HG03175 (cell line): ENCODE data around the gene TMOD2.

Experiments used
- ATAC-seq: cut with Tn5 transposase; IDR thresholded peaks from one replicate; pipeline ENCODE4 v1.9.1; 2021; ENCODE audit warnings: mild to moderate bottlenecking, moderate library complexity; ENCODE audit not compliant: unreplicated experiment

Gene TMOD2

DNA sequence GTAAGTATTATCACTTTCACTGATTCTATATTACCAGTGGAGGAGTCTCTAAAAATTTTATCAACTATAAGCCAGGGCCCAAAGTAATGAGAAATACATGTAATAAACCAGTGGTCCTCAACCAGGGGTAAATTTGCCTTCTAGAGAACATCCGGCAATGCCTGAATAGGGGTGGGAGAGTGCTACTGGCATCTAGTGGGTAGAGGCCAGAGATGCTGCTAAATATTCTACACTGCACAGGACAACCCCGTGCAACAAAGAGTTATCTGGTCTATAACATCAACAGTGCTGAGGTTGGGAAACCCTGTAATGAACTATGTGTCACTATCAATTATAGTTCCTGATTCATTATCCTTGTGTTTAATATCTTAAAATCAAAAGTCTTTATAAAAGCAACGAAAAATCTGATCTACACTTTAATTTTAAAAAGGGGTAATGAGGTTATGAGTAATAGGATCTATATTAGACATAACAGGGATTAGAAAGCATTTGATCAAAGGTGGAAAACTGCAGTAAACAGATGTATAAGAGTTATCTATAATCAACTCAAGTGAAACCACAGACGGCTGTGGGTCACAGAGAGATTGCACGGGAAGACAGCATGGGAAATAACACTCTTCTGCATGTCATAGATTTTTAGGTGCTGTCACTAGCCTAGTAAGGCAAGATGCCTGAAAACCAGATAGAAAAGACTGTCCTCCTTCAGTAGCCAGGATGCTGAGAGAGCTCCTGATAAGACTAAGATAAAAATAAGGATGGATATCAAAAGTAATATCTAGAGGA lies 16.0 kb upstream of the TMOD2 start:
- ATAC-seq, result no peak

DNA sequence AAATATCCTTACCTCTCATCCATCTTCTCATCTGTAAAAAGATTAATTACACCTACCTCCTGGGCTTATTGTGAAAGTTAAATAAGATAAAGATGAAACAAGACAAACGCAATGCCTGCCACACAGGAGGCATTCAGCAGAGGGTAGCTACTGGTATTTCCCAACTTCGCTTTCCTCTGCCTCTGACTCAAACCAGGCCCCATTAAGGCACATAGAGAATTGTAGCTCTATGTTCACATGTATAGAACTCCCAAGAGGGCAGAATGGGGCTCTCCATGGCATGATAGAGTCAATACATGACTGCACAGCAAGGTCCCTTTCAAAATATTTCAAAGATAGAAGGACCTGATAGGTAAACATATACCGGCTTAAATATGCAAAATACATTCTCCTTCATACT lies 15.3 kb upstream of the TMOD2 start:
- ATAC-seq, result no peak

DNA sequence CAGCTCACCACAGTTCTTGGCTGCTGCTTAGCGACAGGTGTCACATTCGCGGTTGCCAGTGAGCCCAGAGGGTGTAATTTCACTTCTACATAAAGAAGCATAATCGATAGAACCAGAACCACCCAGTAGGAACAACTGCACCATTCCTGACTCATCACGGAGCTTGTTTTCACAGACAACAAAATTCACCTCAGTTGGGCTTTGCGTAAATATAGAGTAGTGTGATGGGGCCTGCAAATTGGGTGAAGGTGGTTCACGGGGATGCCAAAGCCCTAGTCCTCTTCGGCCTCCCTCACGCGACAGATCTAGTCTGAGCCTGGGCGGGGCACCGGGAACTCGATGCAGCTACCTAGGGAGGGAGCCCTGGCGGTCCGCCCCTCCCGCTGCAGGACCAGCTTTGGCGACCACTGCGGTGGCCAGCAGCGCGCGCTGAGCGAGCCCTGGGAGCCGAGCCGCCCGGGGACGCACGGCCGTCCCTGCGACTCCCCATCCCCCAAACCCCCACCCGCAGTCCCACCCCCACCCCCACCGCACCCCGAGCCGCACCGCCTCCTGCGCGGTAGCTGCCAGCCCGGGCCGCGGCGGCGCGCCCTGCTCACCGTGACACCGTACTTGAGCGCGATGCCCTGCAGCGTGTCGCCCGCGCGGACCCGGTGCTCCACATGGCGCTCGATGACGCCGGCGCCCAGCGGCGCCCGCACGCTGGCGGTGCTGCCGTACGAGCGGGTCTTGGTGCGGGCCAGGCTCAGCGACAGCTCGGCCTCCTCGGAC lies 14.5 kb upstream of the TMOD2 start:
- peak; percentile 43 for ATAC-seq

DNA sequence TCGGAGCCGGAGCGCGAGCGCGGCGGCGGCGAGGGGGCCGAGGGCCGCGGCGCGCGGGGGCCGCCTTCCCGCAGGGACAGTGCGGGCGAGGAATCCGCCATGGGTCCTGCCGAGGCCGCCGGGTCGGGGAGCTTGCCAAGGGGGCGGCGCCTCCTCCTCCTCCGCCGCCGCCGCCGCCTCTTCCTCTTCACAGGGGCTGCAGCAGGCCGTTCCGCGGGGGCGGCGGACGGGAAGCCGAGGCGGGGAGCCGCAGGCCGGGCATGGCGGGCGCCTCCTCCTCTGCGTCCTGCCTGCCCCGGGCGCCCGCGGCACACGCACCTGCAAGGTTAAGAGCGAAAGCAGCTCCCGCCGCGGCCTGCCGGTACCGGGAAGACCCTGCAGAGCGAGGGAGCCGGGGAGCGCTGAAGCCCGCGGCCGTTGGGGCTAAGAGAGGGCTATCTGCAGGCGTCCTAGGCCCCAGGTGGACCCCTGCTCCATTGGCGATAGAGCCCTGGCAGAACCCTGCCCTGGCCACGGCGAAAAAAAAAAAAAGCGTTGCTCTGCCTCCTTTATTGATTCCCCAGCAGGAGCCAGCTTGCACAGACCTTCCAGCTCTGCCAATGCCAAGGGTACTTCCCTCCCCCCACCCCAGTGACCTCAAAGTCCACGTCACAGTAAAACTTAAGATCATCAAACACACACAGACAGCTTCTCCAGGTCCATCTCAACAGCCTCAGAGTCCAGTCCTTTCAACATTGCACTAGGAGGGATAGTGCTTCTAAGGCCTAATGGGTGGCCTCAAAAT lies 13.7 kb upstream of the TMOD2 start, which contains the start of gene LYSMD2:
TSS of gene LYSMD2 (minus strand) at position 134 of the 784 bp plus-strand sequence. CDS start at position 101, 33 bp downstream.
- peak; percentile 44 for ATAC-seq

DNA sequence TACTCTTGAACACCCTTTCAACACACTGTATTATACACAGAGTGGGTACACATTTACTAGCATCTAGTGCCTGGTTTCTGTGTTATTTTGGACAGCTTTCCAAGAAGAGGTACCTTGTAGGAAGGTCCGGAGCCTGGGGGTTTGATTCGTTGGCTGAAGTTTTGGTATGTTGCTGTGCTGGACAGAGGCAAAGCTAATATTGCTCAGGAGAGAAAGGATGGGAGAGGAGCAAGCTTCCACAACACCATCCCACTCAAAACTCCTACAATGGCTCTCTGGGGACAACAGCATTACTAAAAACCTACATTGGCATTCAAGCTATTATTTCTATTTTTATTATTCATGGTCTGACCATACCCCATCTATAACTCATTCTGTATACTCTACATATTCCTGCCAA lies 12.8 kb upstream of the TMOD2 start:
- ATAC-seq, result no peak

DNA sequence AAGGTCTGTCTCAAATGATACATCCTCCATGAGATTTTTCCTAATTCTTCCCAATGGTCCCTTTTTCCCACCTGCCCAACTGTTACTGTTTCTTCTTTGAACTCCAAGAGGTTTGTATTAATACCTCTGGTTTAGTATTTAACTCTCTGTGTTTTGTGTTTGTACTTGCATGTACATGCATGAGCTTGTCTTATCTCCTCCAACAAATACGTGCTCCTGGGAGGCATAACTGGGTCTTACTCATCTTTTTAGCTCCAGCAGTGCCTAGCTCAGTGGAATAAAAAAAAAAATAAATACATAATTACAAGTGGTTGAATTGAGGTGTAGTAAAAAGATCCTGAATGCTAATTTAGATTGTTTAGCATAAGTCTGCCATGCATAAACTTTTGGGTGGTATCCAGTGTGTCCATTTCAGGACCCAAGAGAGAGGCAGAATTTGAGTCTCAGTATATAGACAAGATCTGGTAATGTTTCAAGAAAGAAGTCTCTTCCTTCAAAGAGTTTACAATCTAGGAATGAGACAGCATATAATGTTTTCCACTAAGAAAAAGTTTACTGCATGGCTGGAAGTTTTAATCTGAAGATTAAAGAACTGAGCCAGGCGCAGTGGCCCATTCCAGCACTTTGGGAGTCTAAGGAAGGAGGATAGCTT lies 12.2 kb upstream of the TMOD2 start:
- ATAC-seq, result no peak

DNA sequence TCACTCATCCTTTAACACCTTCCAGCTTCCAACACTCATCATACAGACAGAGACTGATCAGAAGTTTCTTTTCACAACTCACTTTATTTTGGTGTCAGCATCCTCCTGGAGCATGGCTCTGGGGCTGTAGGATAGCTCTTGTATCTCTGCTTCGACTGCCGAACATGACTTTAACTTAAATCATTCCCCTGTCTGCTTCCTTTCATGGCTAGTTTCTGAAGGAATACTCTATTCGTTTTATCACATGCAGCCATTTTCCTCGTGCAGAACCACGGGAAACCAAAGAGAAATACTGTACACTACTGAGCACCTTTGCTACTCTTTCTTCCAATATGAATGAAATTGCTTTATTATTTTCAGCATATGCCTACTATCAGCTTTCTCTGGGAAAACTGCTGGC lies 2.1 kb upstream of the TMOD2 start:
- no peak for ATAC-seq

DNA sequence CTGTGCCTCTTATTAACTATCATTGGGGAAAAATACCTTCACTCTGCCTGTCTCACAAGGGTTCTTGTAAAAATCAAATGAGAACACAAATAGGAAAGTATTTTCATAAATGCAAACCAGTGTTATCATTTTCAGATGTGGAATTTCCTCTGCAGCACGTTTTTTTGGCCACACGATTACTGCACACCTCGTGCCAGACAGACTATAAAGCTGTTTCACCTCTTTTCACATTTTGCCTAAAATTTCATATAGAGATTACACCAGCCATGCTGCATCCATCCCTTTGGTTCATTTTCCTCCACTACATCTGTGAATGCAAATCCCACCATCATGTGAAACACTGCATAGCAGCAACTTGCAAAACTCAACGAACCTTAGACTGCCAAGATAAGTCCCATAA lies 1.2 kb upstream of the TMOD2 start:
- ATAC-seq, result no peak

DNA sequence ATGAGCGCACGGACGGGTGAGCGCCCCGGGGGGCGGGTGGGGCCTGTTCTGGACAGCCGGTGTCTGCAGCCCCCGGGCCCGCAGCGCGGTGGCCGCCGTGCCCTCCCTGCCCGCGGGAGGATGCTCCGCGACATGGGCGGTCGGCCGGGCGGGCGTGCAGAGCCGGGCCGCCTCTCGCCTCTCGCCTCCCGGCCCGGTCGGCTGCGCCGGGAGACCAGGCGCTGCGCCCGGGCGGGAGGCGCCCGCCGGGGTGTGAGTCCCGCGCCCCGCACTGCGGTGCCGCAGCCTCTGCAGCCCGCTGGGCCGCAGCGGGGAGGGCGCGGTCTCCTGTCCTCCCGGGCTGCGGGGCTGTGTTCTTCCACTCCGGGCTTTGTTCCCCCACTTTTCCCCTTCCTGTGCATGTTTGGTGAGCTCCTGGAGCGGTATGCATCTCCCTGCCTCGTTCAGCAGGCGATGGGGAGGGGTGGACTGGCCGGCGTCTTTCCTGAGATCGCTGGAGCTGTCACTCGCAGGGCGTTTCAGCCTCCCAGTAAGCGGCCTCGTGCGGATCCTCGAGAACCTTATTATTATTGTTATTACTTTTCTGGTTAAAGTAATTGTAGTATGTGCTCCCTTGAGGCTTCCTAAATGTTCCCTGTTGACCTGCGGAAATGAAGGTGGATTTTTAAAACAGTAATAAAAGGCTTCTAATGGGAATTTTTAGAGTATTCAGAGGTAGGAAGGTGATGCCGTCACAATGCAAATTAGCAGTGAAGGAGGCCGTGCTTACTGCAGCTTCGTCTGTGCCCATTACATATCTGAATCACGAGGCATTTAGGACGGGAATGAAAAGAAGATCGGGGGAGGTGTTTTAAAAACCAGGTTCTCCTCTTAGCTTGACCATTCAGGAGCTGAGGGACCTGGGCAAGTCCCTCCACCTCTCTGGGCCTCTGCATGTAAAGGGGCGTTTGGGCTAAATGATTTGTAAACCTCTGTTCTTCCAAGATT lies 593 bp downstream of the TMOD2 start:
- ATAC-seq, result peak; percentile 34

DNA sequence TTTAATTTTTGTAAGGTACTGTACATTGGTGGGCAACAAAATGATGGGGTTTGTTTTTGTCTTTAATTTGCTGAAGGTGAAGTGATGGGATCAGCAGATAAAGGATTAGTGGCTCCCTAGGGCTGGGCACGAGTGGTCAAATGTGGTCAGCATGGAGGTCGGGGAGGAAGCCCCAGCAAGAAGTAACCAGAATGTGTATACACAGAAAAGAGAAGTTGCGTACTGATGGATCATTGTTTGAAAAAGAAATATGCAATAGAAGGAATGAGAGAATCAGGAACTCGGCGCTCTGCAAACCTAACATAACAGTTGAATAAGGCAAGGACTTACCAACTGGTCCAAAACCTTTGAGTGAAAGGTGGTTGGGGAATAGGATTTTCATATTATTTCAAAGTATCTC lies 1.5 kb downstream of the TMOD2 start:
- ATAC-seq, result no peak

DNA sequence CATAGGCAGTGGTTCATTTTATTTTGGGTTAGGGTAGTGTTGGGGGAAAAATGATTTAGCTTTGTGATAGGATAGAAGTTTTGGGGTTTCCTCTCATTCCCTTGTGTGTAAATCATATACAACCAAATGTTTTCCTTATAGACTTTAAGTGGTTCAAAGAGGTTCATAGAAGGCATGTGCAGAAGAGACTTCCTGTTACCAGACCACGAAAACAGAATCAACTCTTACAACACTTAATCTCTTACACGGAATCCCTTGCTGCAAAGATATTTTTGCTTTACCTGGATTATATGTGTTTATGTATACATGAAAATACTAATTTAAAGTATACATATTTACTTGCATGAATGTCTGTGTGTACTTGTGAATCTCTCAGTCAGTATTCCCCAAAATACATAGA lies 2.9 kb downstream of the TMOD2 start:
- ATAC-seq, result no peak

DNA sequence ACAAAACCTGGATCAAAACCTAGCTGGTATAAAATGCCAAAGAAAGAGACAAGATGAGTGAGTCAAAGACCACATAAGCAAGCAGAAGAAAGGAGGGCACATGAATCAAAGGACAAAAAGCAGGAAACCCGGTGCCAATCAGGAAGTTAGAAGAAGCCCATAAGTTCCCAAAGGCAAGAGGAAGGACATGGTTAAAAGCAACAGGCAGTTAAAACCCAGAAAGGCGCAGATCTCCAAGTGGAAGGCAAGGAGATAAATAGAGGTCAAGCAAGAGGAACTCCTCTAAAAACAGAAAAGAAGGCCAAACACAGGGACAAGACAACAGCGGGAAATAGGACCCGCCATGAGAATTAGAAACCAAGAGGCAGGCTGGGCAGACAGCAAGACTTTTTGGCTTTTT lies 4.4 kb downstream of the TMOD2 start:
- ATAC-seq, result no peak

DNA sequence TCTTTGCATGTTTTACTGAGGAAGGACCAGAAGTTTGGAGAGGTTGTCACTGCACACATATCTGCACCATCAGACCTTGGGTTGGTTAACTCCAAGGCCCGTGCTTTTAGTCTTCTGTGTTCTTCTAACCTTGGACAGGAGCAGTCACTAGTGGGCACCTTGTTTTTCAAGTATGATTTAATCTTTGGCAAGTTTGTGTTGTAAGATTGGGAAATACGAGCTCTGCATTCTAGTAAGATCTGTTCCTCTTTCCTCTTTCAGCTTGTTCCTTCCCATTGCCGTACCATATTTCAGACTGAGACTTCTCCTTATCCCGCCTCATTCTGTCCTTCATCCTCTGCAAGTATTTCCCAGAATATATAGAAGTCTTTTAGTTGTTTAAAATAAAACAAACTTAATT lies 5.1 kb downstream of the TMOD2 start:
- no peak for ATAC-seq

DNA sequence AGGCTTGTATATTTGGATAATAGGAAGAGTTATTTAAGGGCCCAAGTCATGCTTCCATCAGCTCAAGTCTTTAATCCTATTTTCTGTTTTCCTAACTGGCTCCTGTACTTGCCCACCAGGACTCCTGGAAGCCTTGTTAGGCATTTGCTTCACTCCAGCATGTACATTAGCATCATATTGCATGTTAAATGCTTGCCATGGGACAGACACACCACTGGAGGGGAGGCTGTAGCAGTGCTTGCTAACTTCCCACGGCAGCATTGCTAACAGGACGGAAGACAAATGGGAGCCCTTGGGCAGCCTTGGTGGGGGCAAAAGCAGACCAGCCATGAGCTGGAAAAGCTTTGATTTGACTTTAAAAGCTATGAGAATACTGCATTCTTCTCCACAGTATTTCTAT lies 6.1 kb downstream of the TMOD2 start:
- no peak for ATAC-seq

DNA sequence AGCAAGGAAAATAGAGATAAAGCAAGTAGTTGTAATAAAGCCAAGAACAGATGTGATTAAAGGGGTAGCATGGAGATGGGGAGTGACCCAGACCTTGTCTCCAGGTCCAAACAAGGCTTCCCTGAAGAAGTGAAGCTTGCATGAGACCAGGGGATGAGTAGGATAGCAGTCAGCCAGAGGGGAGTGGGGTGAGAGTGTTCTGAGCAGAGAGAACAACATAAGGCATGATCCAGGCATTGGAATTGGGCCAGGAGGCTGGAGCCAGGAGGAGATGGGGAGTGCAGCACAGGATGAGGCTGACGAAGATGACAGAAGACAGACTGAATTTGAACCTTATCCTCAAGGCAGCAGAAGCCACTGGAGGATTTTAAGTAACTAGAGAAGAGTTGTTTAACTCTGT lies 7.2 kb downstream of the TMOD2 start:
- no peak for ATAC-seq

DNA sequence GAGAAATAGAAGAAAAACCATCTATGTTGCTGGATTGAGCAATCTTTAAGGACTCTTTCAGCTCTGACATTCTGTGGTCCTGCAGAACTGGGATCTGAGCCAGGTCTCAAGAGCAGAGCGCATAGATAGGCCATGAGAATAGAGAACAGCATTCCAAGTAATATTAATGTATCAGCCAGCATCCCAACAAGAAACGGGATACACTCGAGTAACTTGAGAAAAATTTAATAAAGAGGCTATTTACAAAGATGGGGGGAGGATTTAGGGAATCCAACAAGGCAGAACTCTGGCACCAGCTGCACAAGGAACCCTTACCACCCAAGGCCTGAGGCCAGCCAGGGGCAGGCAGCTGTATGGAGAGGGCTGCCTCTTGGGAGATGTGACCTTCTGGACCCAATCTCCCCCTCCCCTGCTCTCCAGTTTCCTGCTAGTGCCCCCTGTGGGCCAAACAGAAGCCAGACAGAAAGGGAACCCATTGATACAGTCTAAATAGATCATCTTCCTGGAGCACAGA lies 8.2 kb downstream of the TMOD2 start:
- no peak for ATAC-seq

DNA sequence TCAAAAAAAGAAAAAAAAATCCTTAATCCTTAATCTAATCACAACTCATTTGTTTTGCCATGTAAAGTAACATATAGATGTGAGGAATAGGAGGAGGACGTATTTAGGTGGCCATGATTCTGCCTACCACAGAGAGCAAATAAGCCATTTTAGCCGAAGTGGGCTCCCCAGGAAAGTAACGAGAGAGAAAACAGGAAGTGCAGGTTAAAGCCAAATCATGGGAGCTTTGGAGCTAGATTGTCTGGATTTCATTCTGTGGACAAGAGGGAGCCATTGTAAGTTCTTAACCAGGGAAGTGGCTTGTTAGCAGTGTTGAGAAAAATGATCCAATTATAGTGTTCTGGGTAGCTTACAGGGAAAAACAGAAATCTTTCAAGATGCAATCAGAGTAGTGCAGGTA lies 9.4 kb downstream of the TMOD2 start:
- no peak for ATAC-seq

DNA sequence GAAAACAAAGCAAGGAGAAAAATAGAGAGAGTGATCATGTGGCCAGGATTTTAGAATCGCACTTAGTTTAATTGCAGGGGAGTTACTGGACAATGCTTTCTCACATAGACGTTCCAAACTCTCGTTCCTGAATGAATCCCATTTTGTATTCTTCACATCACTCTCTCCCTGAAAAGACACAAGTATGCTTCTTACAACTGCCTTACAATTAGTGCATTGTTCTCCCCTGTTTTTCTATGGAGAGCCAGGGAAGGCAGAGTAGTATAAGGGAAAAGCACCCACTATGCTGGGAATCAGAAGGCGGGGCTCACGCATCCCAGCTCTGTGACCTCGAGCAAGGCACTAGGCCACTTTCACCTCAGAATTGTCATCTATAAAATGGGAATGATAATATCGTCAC lies 14.4 kb downstream of the TMOD2 start:
- no peak for ATAC-seq

DNA sequence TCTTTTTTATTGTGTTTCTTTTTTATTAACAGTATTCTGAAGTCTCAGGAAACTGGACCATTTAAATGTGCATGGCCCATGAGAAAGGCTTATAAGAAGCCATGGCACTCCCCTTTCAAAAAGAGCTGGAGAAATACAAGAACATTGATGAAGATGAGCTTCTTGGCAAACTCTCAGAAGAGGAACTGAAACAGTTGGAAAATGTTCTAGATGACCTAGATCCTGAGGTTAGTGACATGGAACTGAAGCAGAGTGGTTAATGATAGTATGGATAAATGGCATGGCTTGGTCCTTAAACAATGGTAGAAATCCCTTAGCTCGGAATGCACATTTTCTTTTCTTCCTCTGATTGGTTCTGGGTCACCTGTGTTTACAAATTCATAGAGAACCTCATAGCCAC lies 14.9 kb downstream of the TMOD2 start:
- ATAC-seq, result no peak

DNA sequence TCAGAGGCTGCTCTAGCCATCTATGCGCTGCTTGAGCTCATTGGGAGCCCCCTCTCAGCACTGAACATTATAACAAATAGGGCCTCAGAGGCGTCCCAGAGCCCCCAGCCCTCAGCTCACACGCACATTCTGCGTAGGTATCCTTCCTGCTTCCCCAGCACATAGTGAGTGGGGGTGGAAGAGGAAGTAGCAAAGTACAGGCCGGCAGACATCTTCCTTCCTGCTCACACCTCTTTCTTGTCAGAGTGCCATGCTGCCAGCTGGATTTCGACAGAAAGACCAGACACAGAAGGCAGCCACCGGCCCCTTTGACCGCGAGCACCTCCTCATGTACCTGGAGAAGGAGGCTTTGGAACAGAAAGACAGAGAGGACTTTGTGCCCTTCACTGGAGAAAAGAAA lies 16.6 kb downstream of the TMOD2 start:
- ATAC-seq, result no peak
